K562 (cell line): Measurements from ENCODE around the gene POU3F1. TPM values are rescaled to one million over a fixed set of nuclear protein-coding genes. Genes with fewer than 3 reads are reported as not detected.
A peak's percentile ranks its signal among the peaks of the same experiment; 100 is the strongest.

Source experiments
- ARID1B ChIP-seq: fragments of 450-650 bp; IDR thresholded peaks from 2 replicates; pipeline ENCODE4 v1.6.1; 2016; ENCODE audit warnings: antibody characterized with exemption, mild to moderate bottlenecking, inconsistent platforms
- CBFA2T3 ChIP-seq: fragments of 450-650 bp; IDR thresholded peaks from 2 replicates; pipeline ENCODE4 v1.6.1; 2017
- CEBPB ChIP-seq: fragments of 450-650 bp; IDR thresholded peaks from 2 replicates; pipeline ENCODE4 v1.6.1; 2016; ENCODE audit warnings: missing genetic modification characterization, missing compliant biosample characterization
- CLOCK ChIP-seq: fragments of 250-450 bp; sonication (Bioruptor Pico); IDR thresholded peaks from 2 replicates; pipeline ENCODE4 v1.4.0; 2020; ENCODE audit warnings: mild to moderate bottlenecking, moderate library complexity, borderline replicate concordance
- CTBP1 ChIP-seq: fragments of 450-650 bp; IDR thresholded peaks from 2 replicates; pipeline ENCODE4 v1.6.1; 2016; ENCODE audit warnings: borderline replicate concordance
- CTCFL ChIP-seq: IDR thresholded peaks from 2 replicates; pipeline ENCODE4 v1.6.1; 2011; ENCODE audit warnings: borderline replicate concordance, low read depth, mild to moderate bottlenecking, moderate library complexity, low read length; ENCODE audit not compliant: insufficient read depth, poor library complexity, severe bottlenecking
- DPF2 ChIP-seq: fragments of 450-650 bp; IDR thresholded peaks from 2 replicates; pipeline ENCODE4 v1.6.1; 2016
- MEIS2 ChIP-seq: fragments of 450-650 bp; IDR thresholded peaks from 2 replicates; pipeline ENCODE4 v1.6.1; 2014; ENCODE audit warnings: mild to moderate bottlenecking; ENCODE audit not compliant: partially characterized antibody
- MTA2 ChIP-seq: fragments of 450-650 bp; IDR thresholded peaks from 2 replicates; pipeline ENCODE4 v1.6.1; 2016; ENCODE audit warnings: low read depth
- REST ChIP-seq, 2 experiments: fragments of 450-650 bp; formaldehyde crosslinking in 1 of 2; IDR thresholded peaks; 2 replicates each; pipeline versions ENCODE4 v1.4.0 to v1.6.1; 2014 to 2020; ENCODE audit warnings: mild to moderate bottlenecking in 2 of 2, borderline replicate concordance in 1 of 2, low read depth in 1 of 2
- polyA plus RNA-seq, 8 experiments: library from polyadenylated mRNA; depleted of rRNA in 4 of 8; stranded (reverse) in 5 of 8; unstranded in 3 of 8; fragments of >200 nt; fragmentation: Nextera tagmentation in 2 of 8; fragmentation: Illumina TruSeq in 1 of 8; extraction: Ambion mirVana in 2 of 8; extraction: Trizol in 1 of 8; gene quantifications; 2 replicates each; pipeline versions ENCODE4 v1.2.1 to v1.2.3, GENCODE V29; 2011 to 2014; ENCODE audit warnings: inconsistent platforms in 1 of 8, missing spikeins in 1 of 8
- total RNA-seq, 7 experiments: library from RNA; depleted of rRNA in 6 of 7; stranded (reverse); fragments of >200 nt in 6 of 7; fragmentation: Illumina TruSeq in 2 of 7; extraction: Trizol in 2 of 7; gene quantifications; 2 replicates each; pipeline versions ENCODE4 v1.2.1 to v1.2.3, GENCODE V29; 2011 to 2021; ENCODE audit warnings: low replicate concordance in 1 of 7

POU3F1 gene
- total and polyA plus RNA-seq, 9 of the 15 experiments (the other 6 are each of a cell fraction or from before 2014, with no cell fraction given) = 0.09 TPM; not detected in 8

- peak; percentile 10 for TF ChIP-seq CTCFL
- TF ChIP-seq MTA2 = 0 out of 2 replicates have a peak, but pooled peaks have one; percentile 9
- peak; percentile 74 for TF ChIP-seq ARID1B
- peak; percentile 11 for TF ChIP-seq MEIS2
- TF ChIP-seq CTBP1 = 0 out of 2 replicates have a peak, but pooled peaks have one; percentile 13
- peak; percentile 90 for TF ChIP-seq CEBPB
- TF ChIP-seq CBFA2T3 = peak; percentile 83
- peak; percentile 32; the same call in 1 of the 2 replicates for TF ChIP-seq DPF2
- TF ChIP-seq REST (IDR thresholded peaks at IDR 0.05; ENCODE audit: borderline replicate concordance) = peak; percentile 58
- TF ChIP-seq REST (CRISPR knock-in tag; IDR thresholded peaks at IDR 0.05; ENCODE audit: low read depth) = no peak
- no peak for TF ChIP-seq CLOCK (CRISPR knock-in tag)
These were observed 9.2 kb downstream of the POU3F1 start (continued) for GRCh38 chr1:38037221-38037939.
